DOHH2 (cell line): ENCODE measurements around the gene PEMT.

ENCODE experiments used
- H3F3A ChIP-seq: fragments of 200-600 bp; sonication (generic), shearing (Covaris generic); 2 replicates; pipeline ENCODE4 v1.6.0; 2016; ENCODE audit warnings: antibody characterized with exemption, mild to moderate bottlenecking; ENCODE audit not compliant: control insufficient read depth, insufficient read depth
- H3K27ac ChIP-seq: fragments of 200-600 bp; sonication (generic); 2 replicates; pipeline ENCODE4 v1.5.1; 2014; ENCODE audit warnings: low read depth, mild to moderate bottlenecking, low read length, moderate library complexity
- H3K27me3 ChIP-seq: fragments of 200-600 bp; sonication (generic); 2 replicates; pipeline ENCODE4 v1.6.1; 2014; ENCODE audit warnings: mild to moderate bottlenecking, low read length, mixed read lengths; ENCODE audit not compliant: control insufficient read depth
- H3K36me3 ChIP-seq: fragments of 200-600 bp; sonication (generic); 2 replicates; pipeline ENCODE4 v1.6.1; 2014; ENCODE audit warnings: mild to moderate bottlenecking, low read length, moderate library complexity, mixed read lengths; ENCODE audit not compliant: control insufficient read depth
- H3K4me1 ChIP-seq: fragments of 200-600 bp; sonication (generic); 2 replicates; pipeline ENCODE4 v1.6.1; 2014; ENCODE audit warnings: mild to moderate bottlenecking, low read length, mixed read lengths; ENCODE audit not compliant: control insufficient read depth
- H3K4me2 ChIP-seq: fragments of 200-600 bp; sonication (generic); 2 replicates; pipeline ENCODE4 v1.6.0; 2014; ENCODE audit warnings: mild to moderate bottlenecking, low read length, moderate library complexity
- H3K4me3 ChIP-seq: fragments of 200-600 bp; sonication (generic); 2 replicates; pipeline ENCODE4 v1.5.1; 2014; ENCODE audit warnings: mild to moderate bottlenecking, low read length, mixed read lengths
- H3K79me2 ChIP-seq: fragments of 200-600 bp; sonication (generic); 2 replicates; pipeline ENCODE4 v1.6.1; 2014; ENCODE audit warnings: mild to moderate bottlenecking, low read length, mixed read lengths; ENCODE audit not compliant: control insufficient read depth
- H3K9me2 ChIP-seq: fragments of 200-600 bp; sonication (generic); replicated peaks from 2 replicates; pipeline ENCODE4 v1.6.1; 2014; ENCODE audit warnings: mild to moderate bottlenecking, low read length, mixed read lengths; ENCODE audit not compliant: control insufficient read depth
- H3K9me3 ChIP-seq: fragments of 200-600 bp; sonication (generic); 2 replicates; pipeline ENCODE4 v1.6.1; 2014; ENCODE audit warnings: antibody characterized with exemption, low read length, mixed read lengths; ENCODE audit not compliant: control insufficient read depth, insufficient read depth
- H4K20me1 ChIP-seq: fragments of 200-600 bp; sonication (generic); 2 replicates; pipeline ENCODE4 v1.6.0; 2014; ENCODE audit warnings: low read depth, mild to moderate bottlenecking, antibody characterized with exemption, low read length, moderate library complexity; ENCODE audit not compliant: control insufficient read depth, insufficient read depth
- CTCF ChIP-seq: fragments of 200-600 bp; sonication (generic); IDR thresholded peaks from one replicate; pipeline ENCODE4 v1.5.1; 2014; ENCODE audit warnings: antibody characterized with exemption, mild to moderate bottlenecking, low read depth, low read length; ENCODE audit not compliant: poor library complexity, severe bottlenecking
- EZH2phosphoT487 ChIP-seq: fragments of 200-600 bp; sonication (generic); IDR thresholded peaks from 2 replicates; pipeline ENCODE4 v1.6.1; 2017; ENCODE audit warnings: borderline replicate concordance, mild to moderate bottlenecking, antibody characterized with exemption, low read length, moderate library complexity, mixed read lengths

Gene PEMT

GRCh38 chr17:17507465-17508011, 84.0 kb downstream of the PEMT start:
- H4K20me1 ChIP-seq: no peaks in the 10 kb centered on the region
- H3K27ac ChIP-seq: no peak overlapping the region

DNA sequence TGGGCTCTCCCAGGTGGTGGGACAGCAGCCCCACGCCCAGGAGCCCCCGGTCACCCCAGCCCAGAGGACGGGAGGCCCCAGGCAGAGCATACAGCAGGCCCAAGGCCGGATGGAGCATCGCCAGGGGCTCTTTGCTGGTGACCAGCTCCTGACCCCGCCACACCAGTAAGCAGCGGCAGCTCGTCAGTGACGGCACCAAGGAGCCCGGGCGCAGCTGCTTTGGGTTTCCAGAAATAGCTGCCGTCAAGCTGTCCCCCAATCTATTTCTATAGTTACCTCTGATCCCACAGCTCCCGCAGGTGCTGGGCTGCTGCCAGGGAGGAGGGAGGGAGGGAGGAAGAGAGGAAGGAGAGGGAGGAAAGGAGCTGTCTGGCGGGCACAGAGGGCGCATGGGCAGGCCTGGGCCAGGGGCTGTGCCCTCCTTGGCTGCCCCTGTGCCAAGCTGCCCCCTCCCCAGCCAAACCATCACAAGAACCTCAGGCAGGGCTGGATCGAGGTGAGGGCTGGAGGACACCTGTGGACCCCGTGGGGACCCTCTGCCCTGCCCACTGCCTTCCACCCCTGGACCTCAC, 84.5 kb downstream of the PEMT start:
- Histone ChIP-seq H3K9me2 (no peaks in the 10 kb centered on the region), H3K79me2 (no peaks in the 10 kb centered on the region), H3K36me3 (no peaks in the 10 kb centered on the region), H3K9me3 (no peaks in the 10 kb centered on the region), H3F3A (no peaks in the 10 kb centered on the region), H3K4me2 (no peak overlapping the region), H3K4me1 (peaks cover 5% of the 10 kb centered on the region; the same call in 1 of the 2 replicates), H3K27me3 (no peaks in the 10 kb centered on the region), H4K20me1 (no peaks in the 10 kb centered on the region), H3K27ac (no peak overlapping the region), H3K4me3 (no peak overlapping the region)
- TF ChIP-seq CTCF: no peak
- TF ChIP-seq EZH2phosphoT487: no peak

More at GRCh38 chr17:17507465-17508011, 84.0 kb downstream of the PEMT start:
- no peaks in the 10 kb centered on the region for H3K9me3 ChIP-seq
- peaks cover 5% of the 10 kb centered on the region; the same call in 1 of the 2 replicates for H3K4me1 ChIP-seq
- no peak for TF ChIP-seq EZH2phosphoT487
- no peak for TF ChIP-seq CTCF
- no peaks in the 10 kb centered on the region for H3K79me2 ChIP-seq
- H3F3A ChIP-seq: no peaks in the 10 kb centered on the region
- no peaks in the 10 kb centered on the region for H3K36me3 ChIP-seq
- no peaks in the 10 kb centered on the region for H3K27me3 ChIP-seq
- H3K4me2 ChIP-seq: no peak overlapping the region
- no peak overlapping the region for H3K4me3 ChIP-seq
- no peaks in the 10 kb centered on the region for H3K9me2 ChIP-seq

DNA sequence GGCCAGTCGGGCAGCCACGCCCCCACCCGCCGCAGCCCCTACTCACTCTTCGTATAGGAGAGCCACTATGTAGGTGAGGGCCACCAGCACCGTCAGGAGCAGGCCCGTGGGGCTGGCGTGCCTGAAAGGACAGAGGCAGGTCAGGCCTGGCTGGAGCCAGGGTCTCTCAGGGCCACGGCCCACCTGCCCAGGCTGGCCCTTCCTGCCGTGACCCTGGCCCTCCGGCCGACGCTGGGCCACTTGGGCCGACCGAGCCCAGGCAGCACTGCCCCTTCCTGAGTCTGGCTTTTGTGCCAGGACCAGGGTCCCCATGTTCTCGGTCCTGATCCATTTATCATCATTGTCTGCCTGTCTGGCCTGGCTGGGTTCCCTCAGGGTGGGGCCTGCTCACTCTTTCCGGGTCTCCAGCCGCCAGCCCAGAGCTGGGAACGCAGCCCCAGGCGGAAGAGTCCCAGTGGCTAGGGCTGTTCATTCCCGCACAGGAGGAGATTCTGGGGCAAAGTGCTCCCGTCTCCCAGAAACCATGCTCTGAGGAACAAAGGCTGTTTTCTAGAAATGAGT, 85.2 kb downstream of the PEMT start:
- no peaks in the 10 kb centered on the region for H3K36me3 ChIP-seq
- no peaks in the 10 kb centered on the region for H3K9me3 ChIP-seq
- TF ChIP-seq CTCF (no peak), EZH2phosphoT487 (no peak)
- H3K4me1 ChIP-seq: peaks cover 5% of the 10 kb centered on the region; the same call in 1 of the 2 replicates
- no peaks in the 10 kb centered on the region for H3K27me3 ChIP-seq
- H3K79me2 ChIP-seq: no peaks in the 10 kb centered on the region
- H3K9me2 ChIP-seq: no peaks in the 10 kb centered on the region
- no peaks in the 10 kb centered on the region for H3F3A ChIP-seq
- no peak overlapping the region for H3K4me3 ChIP-seq
- no peak overlapping the region for H3K4me2 ChIP-seq
- H4K20me1 ChIP-seq: no peaks in the 10 kb centered on the region
- H3K27ac ChIP-seq: no peak overlapping the region
